ENCODE results near the gene NOD1.

The NOD1 gene

DNA sequence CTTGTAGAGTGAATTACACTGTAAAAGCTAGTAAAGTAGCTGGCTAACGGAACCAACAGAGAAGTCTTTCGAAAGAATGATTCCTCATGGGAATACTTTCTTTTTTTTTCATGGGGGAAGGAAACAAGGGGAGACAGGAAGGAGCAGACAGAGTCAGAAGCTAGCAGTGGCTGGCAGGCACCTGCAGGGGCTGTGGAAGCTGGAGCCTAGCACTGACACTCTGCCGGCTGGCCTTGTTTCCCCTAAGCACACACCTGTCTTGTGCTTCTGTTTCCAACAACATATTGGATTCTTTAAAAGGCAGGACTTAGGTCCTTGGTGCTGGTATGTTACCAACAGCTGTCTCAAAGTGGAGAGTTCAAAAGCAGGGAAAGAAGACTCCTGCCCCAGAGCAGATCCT is 24.7 kb downstream of the NOD1 start:
- DNase-seq (ENCODE audit: low read depth), result peak; percentile 69
- H3K4me3 ChIP-seq (replicated peaks; ENCODE audit: low read depth, low read length), result no peak overlapping the region
- TF ChIP-seq, protein P1, sequence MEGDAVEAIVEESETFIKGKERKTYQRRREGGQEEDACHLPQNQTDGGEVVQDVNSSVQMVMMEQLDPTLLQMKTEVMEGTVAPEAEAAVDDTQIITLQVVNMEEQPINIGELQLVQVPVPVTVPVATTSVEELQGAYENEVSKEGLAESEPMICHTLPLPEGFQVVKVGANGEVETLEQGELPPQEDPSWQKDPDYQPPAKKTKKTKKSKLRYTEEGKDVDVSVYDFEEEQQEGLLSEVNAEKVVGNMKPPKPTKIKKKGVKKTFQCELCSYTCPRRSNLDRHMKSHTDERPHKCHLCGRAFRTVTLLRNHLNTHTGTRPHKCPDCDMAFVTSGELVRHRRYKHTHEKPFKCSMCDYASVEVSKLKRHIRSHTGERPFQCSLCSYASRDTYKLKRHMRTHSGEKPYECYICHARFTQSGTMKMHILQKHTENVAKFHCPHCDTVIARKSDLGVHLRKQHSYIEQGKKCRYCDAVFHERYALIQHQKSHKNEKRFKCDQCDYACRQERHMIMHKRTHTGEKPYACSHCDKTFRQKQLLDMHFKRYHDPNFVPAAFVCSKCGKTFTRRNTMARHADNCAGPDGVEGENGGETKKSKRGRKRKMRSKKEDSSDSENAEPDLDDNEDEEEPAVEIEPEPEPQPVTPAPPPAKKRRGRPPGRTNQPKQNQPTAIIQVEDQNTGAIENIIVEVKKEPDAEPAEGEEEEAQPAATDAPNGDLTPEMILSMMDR (IDR thresholded peaks at IDR 0.05; ENCODE audit: low read length, missing control alignments), result peak; percentile 12

- DNase-seq (ENCODE audit: low read depth), result no peak
- H3K4me3 ChIP-seq (replicated peaks; ENCODE audit: low read depth, low read length), result no peak overlapping the region
- TF ChIP-seq, protein P1 (IDR thresholded peaks at IDR 0.05; ENCODE audit: low read length, missing control alignments), result no peak
Observed at GRCh38 chr7:30453016-30453415, 25.6 kb downstream of the NOD1 start.

GRCh38 chr7:30452280-30452930 is 26.2 kb downstream of the NOD1 start:
- H3K4me3 ChIP-seq (replicated peaks; ENCODE audit: low read depth, low read length), result no peak overlapping the region
- TF ChIP-seq, protein P1 (IDR thresholded peaks at IDR 0.05; ENCODE audit: low read length, missing control alignments), result no peak
- DNase-seq (ENCODE audit: low read depth), result no peak

DNA sequence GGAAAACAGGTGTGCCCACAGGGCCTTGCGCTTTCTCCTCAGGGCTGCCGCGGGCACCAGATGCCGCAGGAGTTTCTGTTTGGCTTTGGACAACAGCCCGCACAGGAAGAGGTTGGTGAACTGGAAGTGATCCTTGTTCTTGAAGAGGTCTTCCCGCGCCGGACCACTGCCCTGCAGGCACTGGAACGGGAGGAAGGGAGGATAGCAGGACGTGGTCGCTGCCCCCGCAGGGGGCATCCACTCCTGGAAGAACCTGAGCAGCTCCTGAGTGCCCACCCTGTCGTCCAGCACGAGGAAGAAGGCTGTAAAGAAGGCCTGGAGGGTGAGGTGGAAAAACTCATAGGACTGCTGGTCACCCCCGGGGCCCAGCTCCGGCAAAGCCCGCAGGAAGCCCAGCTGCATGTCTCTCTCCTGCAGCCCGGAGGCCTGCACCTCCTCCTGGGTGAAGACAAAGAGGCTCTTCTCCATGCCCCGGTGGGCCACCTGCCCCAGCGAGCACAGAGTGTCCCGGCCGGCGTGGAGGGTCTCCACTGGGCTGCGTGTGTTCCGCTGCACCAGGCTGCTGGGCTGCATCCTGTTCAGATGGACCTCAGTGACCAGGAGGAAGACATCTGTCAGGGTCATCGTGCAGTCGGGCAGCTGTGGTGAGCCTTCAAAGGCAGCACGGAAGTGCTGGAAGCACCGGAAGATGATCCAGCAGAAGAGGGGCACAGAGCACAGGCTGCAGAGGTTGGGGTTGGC is 26.9 kb downstream of the NOD1 start:
- no peak overlapping the region for H3K4me3 ChIP-seq (replicated peaks; ENCODE audit: low read depth, low read length)
- TF ChIP-seq, protein P1 (IDR thresholded peaks at IDR 0.05; ENCODE audit: low read length, missing control alignments), result no peak
- DNase-seq (ENCODE audit: low read depth), result no peak

DNA sequence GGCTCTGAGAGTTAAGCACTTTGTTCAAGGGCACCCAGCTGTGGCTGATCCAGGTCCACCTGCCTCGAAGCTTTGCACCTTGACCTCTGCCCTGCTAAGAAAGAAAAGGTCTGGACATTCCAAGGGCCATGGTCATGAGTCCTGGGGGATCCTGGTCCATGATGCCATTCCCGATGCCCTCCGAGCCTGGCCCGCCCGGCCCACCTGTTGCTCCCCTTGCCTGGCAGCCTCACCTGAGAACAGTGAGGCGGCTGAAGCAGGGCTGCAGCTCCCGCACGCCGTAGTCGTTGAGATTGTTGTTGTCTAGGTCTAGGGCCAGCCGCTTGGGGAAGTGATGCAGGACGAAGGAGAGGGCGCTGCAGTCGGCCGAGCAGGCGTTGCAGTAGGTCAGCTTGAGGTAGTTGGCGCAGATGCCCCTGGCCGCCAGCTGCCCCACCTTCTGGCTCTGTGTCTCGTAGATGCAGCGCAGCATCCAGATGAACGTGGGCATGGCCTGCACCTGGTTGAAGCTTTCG is 27.5 kb downstream of the NOD1 start:
- no peak overlapping the region for H3K4me3 ChIP-seq (replicated peaks; ENCODE audit: low read depth, low read length)
- TF ChIP-seq, protein P1 (IDR thresholded peaks at IDR 0.05; ENCODE audit: low read length, missing control alignments), result no peak
- no peak for DNase-seq (ENCODE audit: low read depth)

DNA sequence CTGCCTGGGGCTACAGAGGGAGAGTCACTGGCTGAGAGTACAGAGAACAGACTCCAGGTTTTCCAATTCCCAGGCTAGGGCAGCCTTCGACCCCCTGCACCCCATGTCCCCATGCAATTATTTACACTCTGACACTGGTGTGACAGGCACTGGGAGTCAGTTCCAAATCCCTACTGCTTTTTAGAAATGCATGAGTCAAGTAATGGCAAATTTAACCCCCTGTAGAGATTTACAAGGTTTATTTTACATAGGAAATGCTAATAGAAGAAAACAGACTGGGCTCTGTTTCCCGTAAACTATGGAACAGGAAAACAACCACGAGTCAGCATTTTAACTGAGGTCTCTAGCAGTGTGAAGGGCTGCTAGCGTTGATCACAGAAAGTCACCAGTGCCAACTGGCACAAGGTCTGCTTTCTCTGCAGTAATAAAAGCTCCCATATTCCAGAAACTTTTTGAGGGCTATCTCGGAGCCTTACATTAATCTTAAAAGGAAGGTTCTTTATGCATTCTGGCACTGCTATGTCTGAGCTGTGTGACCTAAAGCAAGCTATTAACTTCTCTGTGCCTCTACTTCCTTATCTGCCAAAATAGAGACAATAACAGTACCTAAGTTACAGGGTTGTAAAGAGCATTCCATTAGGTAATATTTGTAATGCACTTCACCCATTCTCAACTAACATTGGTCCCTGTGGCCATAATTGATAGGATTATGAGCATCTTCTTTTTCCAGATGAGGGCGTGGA is 28.2 kb downstream of the NOD1 start:
- DNase-seq (ENCODE audit: low read depth), result no peak
- H3K4me3 ChIP-seq (replicated peaks; ENCODE audit: low read depth, low read length), result no peak overlapping the region
- TF ChIP-seq, protein P1 (IDR thresholded peaks at IDR 0.05; ENCODE audit: low read length, missing control alignments), result no peak
